Activated naive CD4-positive, alpha-beta T cell (primary cell): ENCODE results near the gene DNAH14.
"Not testable (repeated sequence)": the region's sequence is repeated elsewhere in the genome, so short reads cannot be mapped to it uniquely, and the experiment has no call there.

Experiments used
- DNase-seq, 4 experiments: peaks; one replicate each; lab custom pipeline; 2025; lab: John Stamatoyannopoulos, UW

Gene DNAH14

DNA sequence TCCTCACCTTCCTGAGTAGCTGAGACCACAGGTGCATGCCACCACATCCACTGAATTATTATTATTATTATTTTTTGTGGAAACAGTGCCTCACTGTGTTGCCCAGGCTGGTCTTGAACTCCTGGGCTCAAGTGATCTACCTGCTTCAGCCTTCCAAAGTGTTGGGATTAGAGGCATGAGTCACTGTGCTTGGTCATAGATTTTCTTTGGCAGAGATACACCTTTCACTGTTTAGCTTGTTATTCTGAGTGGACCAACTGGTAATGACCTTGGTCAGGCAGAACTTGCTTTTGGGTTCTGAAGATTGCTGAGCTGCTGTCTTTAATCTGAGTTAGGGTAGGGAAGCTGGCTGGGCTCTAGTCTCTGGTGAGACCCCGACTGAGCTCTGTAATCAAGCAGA, 66.8 kb downstream of the DNAH14 start:
- no peak for DNase-seq

DNA sequence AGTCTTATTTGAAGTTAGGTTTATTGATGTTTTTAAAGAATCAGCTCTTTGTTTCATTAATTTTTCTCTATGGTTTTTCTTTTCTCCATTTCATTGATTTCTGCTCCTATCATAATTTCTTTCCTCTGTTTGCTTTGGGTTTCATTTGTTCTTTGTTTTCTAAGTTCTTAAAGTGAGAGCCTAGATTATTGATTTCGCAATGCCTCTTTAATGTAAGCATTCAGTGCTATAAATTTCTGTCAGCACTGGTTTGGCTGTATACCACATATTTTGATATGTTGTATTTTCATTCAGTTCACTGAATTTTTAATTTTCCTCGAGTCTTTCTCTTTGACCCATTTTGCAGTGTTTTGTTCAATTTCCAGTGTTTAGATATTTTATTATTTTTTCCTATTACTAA, 68.7 kb downstream of the DNAH14 start:
- DNase-seq: no peak

DNA sequence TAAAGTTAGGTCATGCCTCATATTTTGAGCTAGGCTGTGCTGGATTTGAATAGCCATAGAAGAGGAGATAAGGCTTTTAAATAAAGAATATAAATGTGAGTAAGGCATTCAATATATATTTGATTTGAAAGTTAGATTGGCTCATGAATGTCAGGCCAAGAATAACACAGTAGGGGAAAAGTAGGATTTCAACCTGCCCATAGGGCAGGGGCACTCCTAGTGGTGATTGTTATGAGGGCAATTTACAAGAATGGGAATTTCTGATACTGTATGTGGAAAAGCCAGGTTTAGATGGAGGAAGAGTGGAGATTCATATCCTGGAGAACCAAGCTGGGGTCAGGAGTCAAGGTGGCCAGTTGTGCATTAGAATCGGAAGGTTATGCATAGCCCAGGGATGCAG, 74.9 kb downstream of the DNAH14 start:
- no peak for DNase-seq

DNA sequence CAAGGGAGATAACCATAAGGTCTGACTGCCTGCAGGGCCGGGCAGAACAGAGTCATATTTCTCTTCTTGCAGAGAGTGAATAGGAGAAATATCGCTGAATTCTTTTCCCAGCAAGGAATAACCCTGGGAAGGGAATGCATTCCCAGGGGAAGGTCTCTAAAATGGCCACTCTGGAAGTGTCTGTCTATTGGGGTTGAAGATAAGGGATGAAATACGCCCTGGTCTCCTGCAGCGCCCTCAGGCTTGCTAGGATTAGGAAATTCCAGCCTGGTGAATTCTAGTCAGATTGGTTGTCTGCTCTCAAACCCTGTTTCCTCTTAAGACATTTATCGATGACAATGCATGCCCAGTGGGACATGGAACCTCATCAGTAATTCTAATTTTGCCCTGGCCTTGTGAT, 76.9 kb downstream of the DNAH14 start:
- DNase-seq: not testable (repeated sequence)

DNA sequence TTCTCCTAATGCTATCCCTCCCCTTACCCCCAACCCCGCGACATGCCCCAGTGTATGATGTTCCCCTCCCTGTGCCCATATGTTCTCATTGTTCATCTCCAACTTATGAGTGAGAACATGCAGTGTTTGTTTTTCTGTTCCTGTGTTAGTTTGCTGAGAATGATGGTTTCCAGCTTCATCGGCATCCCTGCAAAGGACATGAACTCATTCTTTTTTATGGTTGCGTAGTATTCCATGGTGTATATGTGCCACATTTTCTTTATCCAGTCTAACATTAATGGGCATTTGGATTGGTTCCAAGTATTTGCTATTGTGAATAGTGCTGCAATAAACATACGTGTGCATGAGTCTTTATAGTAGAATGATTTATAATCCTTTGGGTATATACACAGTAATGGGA, 78.6 kb downstream of the DNAH14 start:
- DNase-seq: not testable (repeated sequence)

DNA sequence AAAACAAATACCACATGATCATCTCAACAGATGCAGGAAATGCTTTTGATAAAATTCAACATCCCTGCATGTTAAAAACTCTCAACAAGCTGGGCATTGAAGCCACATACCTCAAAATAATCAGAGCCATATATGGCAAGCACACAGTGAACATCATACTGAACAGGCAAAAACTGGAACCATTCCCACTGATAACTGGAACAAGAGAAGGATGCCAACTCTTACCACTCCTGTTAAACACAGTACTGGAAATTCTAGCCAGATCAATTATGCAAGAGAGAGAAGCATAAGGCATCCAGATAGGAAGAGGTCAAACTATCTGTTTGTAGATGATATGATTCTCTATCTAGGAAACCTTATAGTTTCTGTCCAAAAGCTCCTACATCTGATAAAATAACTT, 91.6 kb downstream of the DNAH14 start:
- no peak for DNase-seq

DNA sequence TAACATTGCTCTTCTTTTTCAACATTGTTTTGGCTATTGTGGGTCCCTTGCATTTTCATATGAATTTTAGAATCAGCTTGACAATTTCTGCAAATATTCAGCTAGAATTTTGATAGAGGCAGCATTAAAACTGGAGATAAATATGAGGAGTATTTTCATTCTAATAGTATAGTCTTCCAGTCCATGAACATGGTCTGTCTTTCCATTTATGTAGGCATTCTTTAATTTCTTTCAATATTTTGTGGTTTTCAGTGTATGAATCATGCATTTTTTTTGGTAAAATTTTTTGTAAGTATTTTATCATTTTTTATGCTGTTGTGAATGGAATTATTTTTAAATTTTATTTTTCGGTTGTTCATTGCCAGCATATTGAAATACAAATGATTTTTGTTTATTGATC, 97.2 kb downstream of the DNAH14 start:
- DNase-seq: no peak

DNA sequence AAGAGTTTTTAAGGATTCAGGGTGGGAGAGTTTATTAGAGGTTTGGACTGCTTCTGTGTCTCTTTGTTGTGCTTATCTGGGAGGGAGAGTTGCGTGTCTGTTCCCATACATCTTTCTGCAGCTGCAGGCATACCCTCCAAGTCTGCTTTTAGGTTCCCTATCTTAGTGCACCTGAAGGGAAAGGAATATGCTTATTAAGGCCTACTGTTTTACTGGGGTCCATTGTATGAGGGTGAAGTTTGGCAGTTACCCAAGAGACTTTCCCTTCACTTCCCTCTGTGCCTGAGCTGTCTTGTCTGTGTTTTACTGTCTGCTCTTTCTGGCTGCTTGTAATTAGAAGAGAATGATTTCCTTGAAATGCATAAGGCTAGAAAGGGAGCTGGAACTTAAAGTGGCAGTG, 107.0 kb downstream of the DNAH14 start:
- not testable (repeated sequence) for DNase-seq

DNA sequence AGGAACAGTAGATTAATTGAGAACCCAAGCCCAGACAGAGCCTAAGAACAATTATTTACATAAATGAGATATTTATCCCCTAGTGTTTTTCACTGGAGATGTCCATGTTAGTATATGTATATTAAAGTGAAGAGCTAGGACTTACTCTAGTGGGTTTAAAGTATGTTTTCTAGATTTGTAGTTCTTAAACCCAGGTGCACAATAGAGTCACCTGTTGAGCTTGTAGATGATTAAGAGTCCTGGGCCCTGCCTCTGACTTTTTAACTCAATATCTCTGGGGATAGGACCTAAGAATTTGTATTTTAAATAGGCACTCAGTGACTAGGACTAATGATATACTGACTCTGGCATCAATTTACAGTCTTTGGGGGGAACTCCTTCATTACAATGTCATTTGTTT, 112.8 kb downstream of the DNAH14 start:
- DNase-seq: no peak

DNA sequence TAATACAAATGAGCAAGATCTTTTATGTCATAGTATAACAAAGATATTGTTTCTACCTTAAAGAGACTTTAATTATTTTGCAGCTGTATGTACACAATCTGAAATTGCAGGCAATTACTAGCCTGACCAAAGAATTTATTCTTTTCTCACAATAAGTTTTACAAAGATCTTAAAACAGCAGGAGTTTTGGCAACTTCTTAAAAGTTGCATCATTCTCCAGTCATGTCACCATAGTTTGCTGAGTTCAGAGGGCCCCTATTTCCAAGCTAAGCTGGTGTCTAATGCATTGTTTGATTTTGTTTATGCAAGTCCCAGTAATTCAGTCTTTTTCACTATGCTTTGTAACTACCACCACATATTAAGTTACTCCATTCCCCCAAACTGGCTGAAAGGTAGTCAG, 114.8 kb downstream of the DNAH14 start:
- DNase-seq: no peak

DNA sequence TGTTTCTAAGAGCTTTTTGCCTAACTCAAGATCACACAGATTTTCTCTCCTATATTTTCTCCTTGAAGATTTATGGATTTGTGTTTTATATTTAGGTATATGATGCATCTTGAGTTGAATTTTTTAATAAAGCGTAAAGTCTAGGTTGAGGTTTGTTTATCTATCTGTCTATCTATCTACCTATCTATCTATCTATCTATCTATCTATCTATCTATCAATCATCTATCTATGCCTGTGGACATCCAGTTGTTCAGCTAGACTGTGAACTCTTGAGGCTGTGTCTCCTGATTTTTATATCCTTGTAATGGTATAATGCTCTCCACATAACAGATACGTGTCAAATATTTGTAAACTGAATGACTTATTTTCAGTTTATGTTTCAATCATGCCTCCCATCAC, 120.1 kb downstream of the DNAH14 start:
- no peak for DNase-seq

DNA sequence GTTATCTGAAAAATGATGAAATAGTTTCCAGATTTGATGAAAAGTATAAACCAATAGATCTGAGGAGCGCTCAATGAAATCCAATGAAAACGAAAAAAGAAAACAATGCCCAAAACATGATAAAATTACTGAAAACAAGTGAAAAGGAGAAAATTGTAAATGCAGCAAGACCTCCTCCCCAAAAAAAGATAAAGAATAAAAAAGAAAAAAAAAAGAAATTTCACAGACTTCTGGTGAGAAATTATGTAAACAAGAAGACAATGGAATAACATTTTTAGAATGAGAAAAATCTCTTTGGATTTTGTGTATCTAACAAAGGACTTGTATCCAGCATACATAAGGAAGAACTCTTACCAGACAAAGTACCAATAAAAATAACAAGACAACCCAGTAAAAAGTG, 134.2 kb downstream of the DNAH14 start:
- DNase-seq: no peak

DNA sequence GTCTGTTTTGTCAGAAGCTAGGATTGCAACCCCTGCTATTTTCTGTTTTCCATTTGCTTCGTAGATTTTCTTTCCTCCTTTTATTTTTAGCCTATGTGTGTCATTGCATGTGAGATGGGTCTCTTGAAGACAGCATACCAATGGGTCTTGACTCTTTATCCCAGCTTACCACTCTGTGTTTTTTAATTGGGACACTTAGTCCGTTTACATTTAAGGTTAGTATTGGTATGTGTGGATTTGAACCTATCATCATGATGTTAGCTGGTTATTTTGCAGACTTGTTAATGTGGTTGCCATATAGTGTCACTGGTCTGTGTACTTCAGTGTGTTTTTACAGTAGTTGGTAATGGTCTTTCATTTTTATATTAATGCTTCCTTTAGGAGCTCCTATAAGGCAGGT, 141.5 kb downstream of the DNAH14 start:
- DNase-seq: no peak

DNA sequence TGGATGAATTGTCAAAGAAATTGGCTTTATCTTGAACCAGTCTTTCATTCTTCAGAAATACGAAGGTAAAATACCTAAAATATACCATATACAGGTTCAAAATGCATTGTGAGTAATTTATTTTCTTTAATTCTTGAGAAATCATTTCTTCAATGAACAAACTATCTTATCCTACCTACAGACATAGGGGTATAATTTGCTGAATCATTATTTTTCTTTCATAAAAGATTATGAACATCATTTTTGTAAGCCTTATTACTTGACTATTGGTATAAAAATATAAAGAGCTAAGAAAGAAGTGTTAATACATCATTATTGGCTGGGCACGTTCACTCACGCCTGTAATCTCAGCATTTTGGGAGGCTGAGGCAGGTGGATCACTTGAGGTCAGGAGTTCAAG, 167.7 kb downstream of the DNAH14 start:
- no peak for DNase-seq

DNA sequence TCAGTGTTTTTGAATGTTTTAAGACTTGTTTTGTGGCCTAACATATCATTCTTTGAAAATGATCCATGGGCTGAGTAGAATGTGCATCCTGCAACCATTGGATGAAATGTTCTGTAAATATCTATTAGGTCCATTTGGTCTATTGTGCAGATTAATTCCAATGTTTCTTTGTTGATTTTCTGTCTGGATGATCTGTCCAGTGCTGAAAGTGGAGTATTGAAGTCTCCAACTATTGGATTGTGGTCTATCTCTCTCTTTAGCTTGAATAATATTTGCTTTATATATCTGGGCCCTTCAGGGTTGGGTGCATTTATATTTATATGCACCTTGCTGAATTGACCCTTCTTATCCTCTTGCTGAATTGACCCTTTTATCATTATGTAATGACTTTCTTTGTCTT, 181.5 kb downstream of the DNAH14 start:
- DNase-seq: no peak

DNA sequence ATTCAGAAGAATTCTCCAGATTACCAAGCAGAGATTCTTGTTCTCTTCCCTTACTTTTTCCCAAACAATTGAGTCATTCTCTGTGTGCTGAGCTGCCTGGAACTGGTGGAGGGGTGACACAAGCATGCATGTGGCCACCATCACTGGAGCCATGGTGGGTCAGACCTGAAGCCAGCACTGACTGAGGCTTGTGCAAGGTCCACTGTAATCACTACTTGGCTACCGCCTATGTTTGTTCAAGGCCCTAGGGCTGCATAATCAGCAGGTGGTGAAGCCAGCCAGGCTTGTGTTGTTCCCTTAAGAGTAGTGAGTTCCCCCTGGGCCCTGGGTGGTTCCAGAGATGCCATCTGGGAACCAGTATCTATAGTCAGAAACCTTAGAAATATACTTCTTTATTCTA, 183.8 kb downstream of the DNAH14 start:
- no peak for DNase-seq

DNA sequence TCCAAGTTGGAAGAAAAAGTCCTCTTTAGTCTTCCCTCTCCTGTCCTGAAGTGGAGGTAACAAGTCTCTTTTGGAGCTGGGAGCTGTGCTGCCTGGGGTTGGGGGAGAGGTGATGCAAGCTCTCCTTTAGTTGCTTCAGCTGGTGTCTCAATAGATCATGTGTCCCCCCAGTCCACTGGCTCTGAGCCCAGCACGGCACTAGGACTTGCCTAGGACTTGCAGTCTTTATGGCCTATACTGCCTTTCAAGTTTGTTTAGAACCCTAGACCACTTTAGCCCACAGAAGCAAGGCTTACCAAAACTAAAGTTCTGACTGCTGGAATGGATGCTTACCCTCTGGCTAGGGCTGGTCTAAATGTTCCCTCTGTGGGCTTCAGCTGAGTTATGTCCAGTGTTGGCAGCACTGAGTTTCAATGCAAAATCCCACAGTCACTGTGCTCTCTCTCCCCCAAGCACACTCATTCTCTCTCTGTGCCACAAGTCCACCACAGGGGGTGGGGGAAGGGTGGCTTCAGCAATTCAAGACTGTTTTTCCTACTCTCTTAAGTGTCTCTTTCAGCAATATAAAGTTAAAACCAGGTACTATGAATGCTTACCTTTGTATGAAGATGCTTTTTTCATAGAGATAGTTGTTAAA, 185.0 kb downstream of the DNAH14 start:
- no peak for DNase-seq

DNA sequence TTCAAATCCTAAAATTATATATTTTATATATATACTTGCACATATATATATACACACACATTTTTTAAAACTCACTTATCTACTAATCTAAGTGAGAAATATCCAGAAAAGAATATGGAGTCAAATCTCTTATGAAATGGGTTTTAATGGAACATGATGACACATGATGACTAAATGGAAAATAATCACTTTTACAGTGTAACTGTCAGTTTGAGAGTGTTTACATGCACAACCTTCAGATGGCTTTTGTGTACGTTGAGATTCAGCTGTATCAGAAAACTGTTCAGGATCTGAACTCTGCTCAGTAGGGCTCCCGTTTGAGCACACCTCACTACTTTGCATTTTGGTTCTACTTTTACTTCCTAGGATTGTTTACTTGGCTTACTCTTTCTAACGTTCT, 189.8 kb downstream of the DNAH14 start:
- DNase-seq: no peak

DNA sequence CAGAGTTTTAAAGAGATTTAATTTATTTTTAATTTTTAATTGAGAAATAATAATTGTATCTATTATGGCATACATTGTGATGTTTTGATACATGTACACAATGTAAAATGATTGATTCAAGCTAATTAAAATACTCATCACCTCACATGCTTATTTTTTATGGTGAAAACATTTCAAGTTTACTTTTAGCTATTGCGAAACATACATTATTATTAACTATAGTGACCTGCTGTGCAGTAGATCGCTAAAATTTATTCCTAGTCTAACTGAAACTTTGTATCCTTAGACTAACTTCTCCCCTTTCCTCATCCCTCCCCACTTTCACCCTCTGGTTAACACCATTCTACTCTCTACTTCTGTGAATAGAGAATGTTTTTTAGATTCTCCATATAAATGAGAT, 191.6 kb downstream of the DNAH14 start:
- no peak for DNase-seq

DNA sequence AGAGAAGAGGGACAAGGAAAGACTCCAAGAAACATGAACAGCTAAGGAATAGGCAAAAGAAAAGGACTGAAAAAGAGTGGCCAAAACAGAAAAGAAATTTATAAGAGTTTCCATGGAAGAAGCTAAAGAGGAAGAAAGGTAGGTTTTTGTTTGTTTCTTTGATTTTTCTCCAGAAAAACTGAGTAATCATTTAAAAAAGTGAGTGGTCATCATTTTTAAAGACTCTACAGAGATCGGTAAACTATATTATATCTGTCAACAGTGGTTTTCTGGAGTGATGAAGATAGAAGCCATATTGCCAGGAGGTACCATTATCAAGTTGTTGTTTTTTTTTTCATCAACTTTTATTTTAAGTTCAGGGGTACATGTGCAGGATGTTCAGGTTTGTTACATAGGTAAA, 202.4 kb downstream of the DNAH14 start:
- no peak for DNase-seq

DNA sequence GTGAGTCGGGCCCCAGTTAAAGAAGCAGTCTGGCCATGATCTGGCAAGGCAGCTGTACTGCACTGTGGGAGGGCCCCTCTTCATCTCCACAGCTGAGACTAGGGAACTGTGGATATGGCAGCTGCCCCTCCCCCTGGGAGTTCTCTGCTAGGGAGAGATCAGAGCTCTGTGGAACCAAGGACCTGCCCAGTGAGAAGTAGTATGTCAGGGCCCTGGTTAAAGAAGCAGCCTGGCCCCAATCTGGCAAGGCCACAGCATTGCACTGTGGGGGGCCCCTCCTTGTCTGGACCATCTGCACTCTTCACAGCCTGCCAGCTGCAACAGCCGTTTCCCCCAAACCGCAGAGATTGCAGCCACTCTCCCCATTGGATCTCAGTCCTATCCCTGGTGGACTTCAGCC, 208.5 kb downstream of the DNAH14 start:
- DNase-seq: no peak

DNA sequence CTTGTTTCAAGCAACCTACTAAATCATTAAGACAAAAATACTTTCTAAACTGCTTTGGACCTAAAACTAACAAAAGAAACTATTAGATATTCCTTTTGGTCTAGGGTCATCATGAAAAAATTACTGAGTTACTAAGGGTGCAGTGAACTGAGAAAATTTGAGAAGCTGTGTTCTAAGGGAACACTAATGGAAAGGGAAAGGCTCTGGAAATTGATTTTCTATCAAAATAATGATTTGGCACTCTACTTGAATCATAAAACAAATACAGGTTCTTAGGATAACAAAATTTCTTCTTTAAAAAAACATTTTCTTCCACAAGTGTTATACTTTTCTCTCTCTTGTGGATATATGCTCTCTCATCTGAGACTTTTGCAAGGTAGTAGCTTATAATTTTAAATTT, 213.5 kb downstream of the DNAH14 start:
- no peak for DNase-seq

DNA sequence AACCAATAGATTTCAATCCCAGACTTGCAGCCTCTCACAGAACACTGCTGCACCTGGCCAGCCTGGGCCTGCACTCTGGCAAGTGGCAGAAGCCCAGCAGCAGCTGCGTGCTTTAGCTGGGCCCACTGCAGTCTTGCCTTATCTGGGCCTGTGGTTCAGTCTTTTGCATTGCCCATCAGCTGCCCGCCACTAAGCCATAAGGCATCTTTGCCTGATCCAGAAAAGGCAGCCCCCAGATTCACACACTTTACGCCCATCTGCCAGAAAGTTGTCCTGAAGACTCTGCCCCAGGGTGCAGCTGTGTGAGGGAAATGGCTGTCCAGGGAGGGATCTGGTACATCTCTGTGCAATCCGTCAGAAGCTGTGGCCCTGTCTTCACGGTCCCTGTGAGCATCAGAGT, 217.0 kb downstream of the DNAH14 start:
- DNase-seq: no peak

DNA sequence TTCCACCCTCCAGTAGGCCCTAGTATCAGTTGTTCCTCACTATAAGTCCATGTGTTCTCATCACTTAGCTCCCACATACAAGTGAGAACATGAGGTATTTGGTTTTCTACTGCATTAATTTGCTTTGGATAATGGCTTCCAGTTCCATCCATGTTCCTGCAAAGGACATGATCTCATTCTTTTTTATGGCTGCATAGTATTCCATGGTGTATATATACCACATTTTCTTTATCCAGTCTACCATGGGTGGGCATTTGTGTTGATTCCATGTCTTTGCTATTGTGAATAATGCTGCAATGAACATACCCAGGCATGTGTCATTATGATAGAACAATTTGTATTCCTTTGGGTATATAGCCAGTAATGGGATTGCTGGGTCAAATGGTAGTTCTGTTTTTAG, 218.3 kb downstream of the DNAH14 start:
- not testable (repeated sequence) for DNase-seq

DNA sequence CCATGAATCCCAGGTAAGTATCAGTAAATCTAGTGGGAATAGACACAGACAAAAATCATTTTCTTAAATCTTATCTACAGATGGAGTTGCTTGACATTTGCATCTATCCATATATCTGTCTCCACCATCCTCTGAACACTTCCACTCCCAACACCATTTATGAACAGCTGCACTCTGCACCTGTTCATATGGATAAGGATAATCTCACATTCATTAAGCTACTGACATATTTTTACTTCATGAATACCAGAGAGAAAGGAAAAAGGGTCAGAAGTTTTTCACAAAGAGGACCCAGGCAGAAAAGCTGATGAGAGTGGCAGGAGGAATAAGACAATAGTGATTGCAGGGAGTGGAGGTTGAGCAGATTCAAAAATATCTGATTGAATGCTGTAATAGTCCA, 222.6 kb downstream of the DNAH14 start:
- DNase-seq: no peak
